Keratinocyte (primary cell): ENCODE measurements around the gene EEF2K. TPM values are rescaled to one million over a fixed set of nuclear protein-coding genes. Genes with fewer than 3 reads are reported as not detected.

Source experiments
- DNase-seq: peaks from one replicate; pipeline ENCODE4 v3.0.0-alpha.2; 2011; ENCODE audit warnings: low read depth, missing footprints, low spot score
- FAIRE-seq: peaks from 2 replicates; lab custom pipeline; 2011; peaks lifted over from hg19 to GRCh38; lab: Jason Lieb, UNC
- H2AFZ ChIP-seq: 2 replicates; pipeline ENCODE4 v1.6.0; 2012; ENCODE audit warnings: low read length, control low read depth, inconsistent platforms; ENCODE audit not compliant: control insufficient read depth
- H3K27ac ChIP-seq: 2 replicates; pipeline ENCODE4 v1.5.1; 2011; ENCODE audit warnings: low read length; ENCODE audit not compliant: control insufficient read depth, insufficient read depth
- H3K27me3 ChIP-seq: 3 replicates; pipeline ENCODE4 v1.6.0; 2011; ENCODE audit warnings: low read length; ENCODE audit not compliant: control insufficient read depth, insufficient read depth; ENCODE audit errors: extremely low read depth
- H3K36me3 ChIP-seq, 2 experiments: 2 replicates in 1 of 2; 3 replicates in 1 of 2; pipeline ENCODE4 v1.5.1; 2011; ENCODE audit warnings: low read length in 2 of 2, mild to moderate bottlenecking in 1 of 2; ENCODE audit not compliant: control insufficient read depth in 2 of 2, insufficient read depth in 2 of 2; ENCODE audit errors: extremely low read depth in 1 of 2
- H3K4me1 ChIP-seq: 3 replicates; pipeline ENCODE4 v1.5.1; 2011; ENCODE audit warnings: low read length; ENCODE audit not compliant: control insufficient read depth, insufficient read depth; ENCODE audit errors: extremely low read depth
- H3K4me2 ChIP-seq: 3 replicates; pipeline ENCODE4 v1.6.0; 2011; ENCODE audit warnings: low read depth, low read length; ENCODE audit not compliant: control insufficient read depth, insufficient read depth; ENCODE audit errors: extremely low read depth
- H3K4me3 ChIP-seq, 3 experiments: fragments of 200-600 bp in 1 of 3; sonication (generic) in 1 of 3; 2 replicates in 2 of 3; 3 replicates in 1 of 3; pipeline ENCODE4 v1.5.1; 2011 to 2016; ENCODE audit warnings: low read length in 3 of 3, mild to moderate bottlenecking in 3 of 3, control low read depth in 2 of 3, inconsistent platforms in 1 of 3, low read depth in 1 of 3, mixed read lengths in 1 of 3, mixed run types in 1 of 3, moderate library complexity in 1 of 3; ENCODE audit not compliant: control insufficient read depth in 2 of 3, insufficient read depth in 2 of 3; ENCODE audit errors: extremely low read depth in 1 of 3
- H3K79me2 ChIP-seq: 2 replicates; pipeline ENCODE4 v1.6.0; 2012; ENCODE audit warnings: low read length; ENCODE audit not compliant: control insufficient read depth, insufficient read depth
- H3K9ac ChIP-seq: 3 replicates; pipeline ENCODE4 v1.6.0; 2011; ENCODE audit warnings: low read length; ENCODE audit not compliant: control insufficient read depth, insufficient read depth; ENCODE audit errors: extremely low read depth
- H3K9me1 ChIP-seq: 3 replicates; pipeline ENCODE4 v1.6.0; 2011; ENCODE audit warnings: low read length; ENCODE audit not compliant: control insufficient read depth, insufficient read depth; ENCODE audit errors: extremely low read depth
- H3K9me3 ChIP-seq: 2 replicates; pipeline ENCODE4 v1.5.1; 2012; ENCODE audit warnings: low read depth, low read length; ENCODE audit not compliant: control insufficient read depth
- H4K20me1 ChIP-seq: 3 replicates; pipeline ENCODE4 v1.6.0; 2011; ENCODE audit warnings: low read length; ENCODE audit not compliant: control insufficient read depth, insufficient read depth; ENCODE audit errors: extremely low read depth
- EZH2 ChIP-seq: IDR thresholded peaks from one replicate; pipeline ENCODE4 v1.6.1; 2012; ENCODE audit warnings: inconsistent platforms, mild to moderate bottlenecking, low read length, moderate library complexity
- dilution Hi-C: fragments of 300-500 bp; cut with MboI; formaldehyde crosslinking; loops from one replicate; pipeline ENCODE4 v1.7.0; 2020; ENCODE audit warnings: low sequenced_read_pairs; ENCODE audit not compliant: extremely low pct_ligation_motif_present
- polyA plus RNA-seq, 5 experiments: library from polyadenylated mRNA; depleted of rRNA in 3 of 5; stranded (reverse) in 3 of 5; stranded (forward) in 1 of 5; unstranded in 1 of 5; fragments of >200 nt; gene quantifications; 1 replicate in 1 of 5; 2 replicates in 3 of 5; 3 replicates in 1 of 5; pipeline versions ENCODE4 v1.2.1 to v1.2.3, GENCODE V29; 2011 to 2012; ENCODE audit warnings: missing spikeins in 2 of 5, low read depth in 1 of 5, low replicate concordance in 1 of 5
- TF ChIP-seq, protein P1 (sequence below), 3 experiments: IDR thresholded peaks in 1 of 3; conservative IDR thresholded peaks in 1 of 3; optimal IDR thresholded peaks in 1 of 3; 2 replicates in 2 of 3; 3 replicates in 1 of 3; pipeline versions ENCODE3 to v1.5.1; 2011; ENCODE audit warnings: low read length in 3 of 3, mild to moderate bottlenecking in 3 of 3, moderate library complexity in 2 of 3, control low read depth in 1 of 3, inconsistent platforms in 1 of 3; ENCODE audit not compliant: insufficient read depth in 2 of 3; ENCODE audit errors: extremely low read depth in 1 of 3

EEF2K gene
- polyA plus RNA-seq, 1 donor (not counting 4 experiments of a cell fraction or from before 2014, with no cell fraction given) = 7.3 TPM

GRCh38 chr16:22183335-22183734, 22.7 kb upstream of the EEF2K start:
- H3K9ac ChIP-seq = no peak overlapping the region
- H3K9me1 ChIP-seq = no peaks in the 10 kb centered on the region
- DNase-seq = no peak
- H3K27ac ChIP-seq = no peak overlapping the region
- no peaks in the 10 kb centered on the region for H3K79me2 ChIP-seq
- no peak overlapping the region for H3K4me2 ChIP-seq
- no peaks in the 10 kb centered on the region for H3K9me3 ChIP-seq
- no peaks in the 10 kb centered on the region for H3K36me3 ChIP-seq
- H3K4me1 ChIP-seq = peaks cover 3% of the 10 kb centered on the region
- TF ChIP-seq, protein P1, sequence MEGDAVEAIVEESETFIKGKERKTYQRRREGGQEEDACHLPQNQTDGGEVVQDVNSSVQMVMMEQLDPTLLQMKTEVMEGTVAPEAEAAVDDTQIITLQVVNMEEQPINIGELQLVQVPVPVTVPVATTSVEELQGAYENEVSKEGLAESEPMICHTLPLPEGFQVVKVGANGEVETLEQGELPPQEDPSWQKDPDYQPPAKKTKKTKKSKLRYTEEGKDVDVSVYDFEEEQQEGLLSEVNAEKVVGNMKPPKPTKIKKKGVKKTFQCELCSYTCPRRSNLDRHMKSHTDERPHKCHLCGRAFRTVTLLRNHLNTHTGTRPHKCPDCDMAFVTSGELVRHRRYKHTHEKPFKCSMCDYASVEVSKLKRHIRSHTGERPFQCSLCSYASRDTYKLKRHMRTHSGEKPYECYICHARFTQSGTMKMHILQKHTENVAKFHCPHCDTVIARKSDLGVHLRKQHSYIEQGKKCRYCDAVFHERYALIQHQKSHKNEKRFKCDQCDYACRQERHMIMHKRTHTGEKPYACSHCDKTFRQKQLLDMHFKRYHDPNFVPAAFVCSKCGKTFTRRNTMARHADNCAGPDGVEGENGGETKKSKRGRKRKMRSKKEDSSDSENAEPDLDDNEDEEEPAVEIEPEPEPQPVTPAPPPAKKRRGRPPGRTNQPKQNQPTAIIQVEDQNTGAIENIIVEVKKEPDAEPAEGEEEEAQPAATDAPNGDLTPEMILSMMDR (optimal IDR thresholded peaks at IDR 0.05 in 1 of 3, IDR thresholded peaks at IDR 0.05 in 1 of 3, conservative IDR thresholded peaks at IDR 0.05 in 1 of 3; ENCODE audit: extremely low read depth in 1 of 3, insufficient read depth in 2 of 3, low read length in 3 of 3) = no peak
- no peak for TF ChIP-seq EZH2
- H3K27me3 ChIP-seq = no peaks in the 10 kb centered on the region
- H4K20me1 ChIP-seq = no peaks in the 10 kb centered on the region
- dilution Hi-C loops = no loop called here
- no peak for FAIRE-seq
- no peak overlapping the region for H2AFZ ChIP-seq
- no peak overlapping the region for H3K4me3 ChIP-seq

GRCh38 chr16:22183901-22184614, 22.0 kb upstream of the EEF2K start:
- no peak overlapping the region for H3K27ac ChIP-seq
- no peaks in the 10 kb centered on the region for H3K27me3 ChIP-seq
- no peak overlapping the region for H3K4me2 ChIP-seq
- peaks cover 10% of the 10 kb centered on the region for H3K4me1 ChIP-seq
- no peaks in the 10 kb centered on the region for H3K9me3 ChIP-seq
- H3K9ac ChIP-seq = no peak overlapping the region
- no peaks in the 10 kb centered on the region for H3K79me2 ChIP-seq
- TF ChIP-seq, protein P1 (optimal IDR thresholded peaks at IDR 0.05 in 1 of 3, IDR thresholded peaks at IDR 0.05 in 1 of 3, conservative IDR thresholded peaks at IDR 0.05 in 1 of 3; ENCODE audit: extremely low read depth in 1 of 3, insufficient read depth in 2 of 3, low read length in 3 of 3) = no peak
- no peak for TF ChIP-seq EZH2
- H3K4me3 ChIP-seq = no peak overlapping the region
- dilution Hi-C loops = no loop called here
- no peaks in the 10 kb centered on the region for H4K20me1 ChIP-seq
- H2AFZ ChIP-seq = no peak overlapping the region
- FAIRE-seq (no peak), DNase-seq (no peak)
- no peaks in the 10 kb centered on the region for H3K9me1 ChIP-seq
- no peaks in the 10 kb centered on the region for H3K36me3 ChIP-seq
